ENCODE results near the gene STX8.
"Not testable (repeated sequence)": the region's sequence is repeated elsewhere in the genome, so short reads cannot be mapped to it uniquely, and the experiment has no call there.

STX8 gene

GRCh38 chr17:9381068-9381467 lies 194.6 kb downstream of the STX8 start:
- H3K27ac ChIP-seq: peak overlapping the region; percentile 26
- in situ Hi-C loops (cut with HindIII; ENCODE audit: low pct_ligation_motif_present, low sequenced_read_pairs): no loop called here
- no peak for DNase-seq

GRCh38 chr17:9380361-9380760 lies 195.3 kb downstream of the STX8 start:
- Histone ChIP-seq H3K4me3 (ENCODE audit: low read depth, low read length) (no peak overlapping the region), H3K36me3 (replicated peaks) (no peaks in the 10 kb centered on the region), H3K27ac (no peak overlapping the region), H3K27me3 (replicated peaks) (no peaks in the 10 kb centered on the region)
- no peak for TF ChIP-seq CTCF (IDR thresholded peaks at IDR 0.05; ENCODE audit: low read depth, low read length, missing control alignments)
- in situ Hi-C loops (cut with HindIII; ENCODE audit: low pct_ligation_motif_present, low sequenced_read_pairs): no loop called here
- no peak for DNase-seq

More at GRCh38 chr17:9381068-9381467, 194.6 kb downstream of the STX8 start:
- no peaks in the 10 kb centered on the region for H3K36me3 ChIP-seq (replicated peaks)
- TF ChIP-seq CTCF (IDR thresholded peaks at IDR 0.05; ENCODE audit: low read depth, low read length, missing control alignments): no peak
- no peak overlapping the region for H3K4me3 ChIP-seq (ENCODE audit: low read depth, low read length)
- H3K27me3 ChIP-seq (replicated peaks): no peaks in the 10 kb centered on the region

- H3K27me3 ChIP-seq (replicated peaks); H3K27ac ChIP-seq; H3K36me3 ChIP-seq (replicated peaks); H3K4me3 ChIP-seq (ENCODE audit: low read depth, low read length); in situ Hi-C loops (cut with HindIII; ENCODE audit: low pct_ligation_motif_present, low sequenced_read_pairs); DNase-seq: not testable (repeated sequence)
Observed at GRCh38 chr17:9376177-9376576, 199.4 kb downstream of the STX8 start.

- no peak for TF ChIP-seq CTCF (IDR thresholded peaks at IDR 0.05; ENCODE audit: low read depth, low read length, missing control alignments)
- peak; percentile 93 for DNase-seq
- no peaks in the 10 kb centered on the region for H3K36me3 ChIP-seq (replicated peaks)
- H3K4me3 ChIP-seq (ENCODE audit: low read depth, low read length): no peak overlapping the region
- no peaks in the 10 kb centered on the region for H3K27me3 ChIP-seq (replicated peaks)
- H3K27ac ChIP-seq: peak overlapping the region; percentile 94
- in situ Hi-C loops (cut with HindIII; ENCODE audit: low pct_ligation_motif_present, low sequenced_read_pairs): no loop called here
Observed at GRCh38 chr17:9371019-9371418, 204.6 kb downstream of the STX8 start.

GRCh38 chr17:9370467-9370866 lies 205.2 kb downstream of the STX8 start:
- peak; percentile 38 for DNase-seq
- Histone ChIP-seq H3K4me3 (ENCODE audit: low read depth, low read length) (no peak overlapping the region), H3K27me3 (replicated peaks) (no peaks in the 10 kb centered on the region), H3K27ac (peak overlapping the region; percentile 94), H3K36me3 (replicated peaks) (no peaks in the 10 kb centered on the region)
- TF ChIP-seq CTCF (IDR thresholded peaks at IDR 0.05; ENCODE audit: low read depth, low read length, missing control alignments): no peak
- in situ Hi-C loops (cut with HindIII; ENCODE audit: low pct_ligation_motif_present, low sequenced_read_pairs): no loop called here

GRCh38 chr17:9368631-9369030 lies 207.0 kb downstream of the STX8 start:
- H3K27me3 ChIP-seq (replicated peaks): no peaks in the 10 kb centered on the region
- TF ChIP-seq CTCF (IDR thresholded peaks at IDR 0.05; ENCODE audit: low read depth, low read length, missing control alignments): no peak
- in situ Hi-C loops (cut with HindIII; ENCODE audit: low pct_ligation_motif_present, low sequenced_read_pairs): no loop called here
- no peak overlapping the region for H3K27ac ChIP-seq
- no peak overlapping the region for H3K4me3 ChIP-seq (ENCODE audit: low read depth, low read length)
- DNase-seq: no peak
- no peaks in the 10 kb centered on the region for H3K36me3 ChIP-seq (replicated peaks)
